ENCODE results near the gene COL5A1. TPM values are rescaled to one million over a fixed set of nuclear protein-coding genes. Genes with fewer than 3 reads are reported as not detected.

Gene COL5A1
- total RNA-seq, 1 donor from 2014 or later, result 19.8 TPM

DNA sequence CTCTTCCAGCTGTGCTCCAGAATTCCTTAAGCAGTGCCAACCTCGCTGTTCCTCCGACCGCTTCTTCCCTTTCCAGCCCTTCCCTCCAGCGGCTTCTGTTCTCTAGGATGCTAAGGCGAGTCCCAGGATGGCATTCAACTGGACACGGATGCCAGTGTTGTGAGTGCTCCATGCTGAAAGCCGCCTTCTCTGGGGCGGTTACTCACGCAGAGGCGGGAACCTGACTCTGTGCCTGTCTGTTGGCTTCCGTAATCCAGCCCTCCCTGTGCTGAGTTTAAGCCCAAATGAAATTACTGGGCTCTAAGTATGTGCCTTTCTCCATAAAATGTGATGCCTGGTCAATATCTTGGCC is 20.2 kb downstream of the COL5A1 start:
- H3K27me3 Mint-ChIP-seq, result no peaks in the 10 kb centered on the region
- no peak for DNase-seq (ENCODE audit: low spot score, unreplicated experiment)
- H3K27ac Mint-ChIP-seq, result no peak overlapping the region
- TF ChIP-seq, protein P1, sequence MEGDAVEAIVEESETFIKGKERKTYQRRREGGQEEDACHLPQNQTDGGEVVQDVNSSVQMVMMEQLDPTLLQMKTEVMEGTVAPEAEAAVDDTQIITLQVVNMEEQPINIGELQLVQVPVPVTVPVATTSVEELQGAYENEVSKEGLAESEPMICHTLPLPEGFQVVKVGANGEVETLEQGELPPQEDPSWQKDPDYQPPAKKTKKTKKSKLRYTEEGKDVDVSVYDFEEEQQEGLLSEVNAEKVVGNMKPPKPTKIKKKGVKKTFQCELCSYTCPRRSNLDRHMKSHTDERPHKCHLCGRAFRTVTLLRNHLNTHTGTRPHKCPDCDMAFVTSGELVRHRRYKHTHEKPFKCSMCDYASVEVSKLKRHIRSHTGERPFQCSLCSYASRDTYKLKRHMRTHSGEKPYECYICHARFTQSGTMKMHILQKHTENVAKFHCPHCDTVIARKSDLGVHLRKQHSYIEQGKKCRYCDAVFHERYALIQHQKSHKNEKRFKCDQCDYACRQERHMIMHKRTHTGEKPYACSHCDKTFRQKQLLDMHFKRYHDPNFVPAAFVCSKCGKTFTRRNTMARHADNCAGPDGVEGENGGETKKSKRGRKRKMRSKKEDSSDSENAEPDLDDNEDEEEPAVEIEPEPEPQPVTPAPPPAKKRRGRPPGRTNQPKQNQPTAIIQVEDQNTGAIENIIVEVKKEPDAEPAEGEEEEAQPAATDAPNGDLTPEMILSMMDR (IDR thresholded peaks at IDR 0.05; ENCODE audit: unreplicated experiment), result no peak
- H3K4me1 Mint-ChIP-seq (ENCODE audit: low read depth), result no peaks in the 10 kb centered on the region
- H3K36me3 Mint-ChIP-seq (ENCODE audit: insufficient read depth), result no peaks in the 10 kb centered on the region
- no peak overlapping the region for H3K4me3 Mint-ChIP-seq (ENCODE audit: low read depth)
- H3K9me3 Mint-ChIP-seq (ENCODE audit: low read depth), result peaks cover 3% of the 10 kb centered on the region

DNA sequence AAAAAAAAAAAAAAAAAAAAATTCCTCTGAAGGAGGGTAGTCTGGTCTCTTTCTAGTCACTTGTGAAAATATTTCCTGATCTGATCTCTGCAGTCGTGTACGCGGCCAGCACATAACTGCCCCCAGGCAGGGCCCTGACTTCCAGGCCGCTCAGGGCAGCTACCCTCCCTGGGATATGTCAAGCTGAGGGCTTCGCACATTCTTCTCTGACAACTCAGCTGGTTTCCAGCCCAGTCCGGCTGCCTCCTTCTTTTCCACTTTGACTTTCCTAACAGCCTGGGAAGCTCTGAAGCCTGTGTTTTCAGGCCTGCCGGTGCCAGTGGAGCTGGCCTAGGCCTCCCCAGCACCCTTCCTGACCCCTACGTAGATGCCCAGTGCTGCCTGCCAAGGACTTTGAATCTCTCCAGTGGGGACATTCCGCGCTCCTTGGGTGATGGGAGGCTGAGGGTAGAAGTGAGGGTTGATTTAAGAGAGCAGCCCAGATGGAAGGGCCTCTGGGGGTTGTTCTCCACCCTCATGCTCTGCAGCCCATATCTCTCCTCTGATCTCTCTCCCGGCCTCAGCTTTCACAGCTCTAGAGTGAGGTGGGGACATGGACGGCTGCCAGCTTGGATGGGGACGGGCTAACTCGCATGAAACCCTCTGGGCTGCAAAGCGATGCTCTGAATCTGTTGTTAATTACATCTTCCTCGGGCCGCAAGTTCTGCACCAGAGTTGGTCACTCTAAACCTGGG is 20.7 kb downstream of the COL5A1 start:
- Mint-ChIP-seq H3K36me3 (ENCODE audit: insufficient read depth) (no peaks in the 10 kb centered on the region), H3K4me1 (ENCODE audit: low read depth) (no peaks in the 10 kb centered on the region), H3K27ac (no peak overlapping the region), H3K27me3 (no peaks in the 10 kb centered on the region), H3K4me3 (ENCODE audit: low read depth) (no peak overlapping the region), H3K9me3 (ENCODE audit: low read depth) (peaks cover 3% of the 10 kb centered on the region)
- DNase-seq (ENCODE audit: low spot score, unreplicated experiment), result no peak
- TF ChIP-seq, protein P1 (IDR thresholded peaks at IDR 0.05; ENCODE audit: unreplicated experiment), result no peak

DNA sequence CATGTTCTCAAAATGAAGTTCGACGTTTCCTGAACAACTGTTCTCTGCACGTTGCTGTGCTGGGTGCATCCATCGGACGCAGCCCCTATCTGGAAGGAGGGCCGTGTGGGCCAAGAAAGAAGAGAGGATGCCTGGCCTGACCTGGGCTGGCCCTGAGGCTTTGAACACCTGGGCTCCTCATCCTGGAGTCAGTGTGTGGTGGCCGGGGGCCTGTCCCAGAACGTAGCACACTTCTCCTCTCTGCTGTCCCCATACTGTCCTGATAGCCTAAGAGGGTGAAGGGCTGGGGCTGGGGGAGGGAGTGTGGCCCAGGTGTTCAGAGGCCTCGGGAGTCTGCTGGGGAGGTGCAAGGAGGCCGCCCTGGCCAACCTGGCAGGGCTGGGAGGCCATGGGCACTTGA is 21.5 kb downstream of the COL5A1 start:
- H3K36me3 Mint-ChIP-seq (ENCODE audit: insufficient read depth), result no peaks in the 10 kb centered on the region
- DNase-seq (ENCODE audit: low spot score, unreplicated experiment), result no peak
- no peaks in the 10 kb centered on the region for H3K27me3 Mint-ChIP-seq
- H3K4me1 Mint-ChIP-seq (ENCODE audit: low read depth), result no peaks in the 10 kb centered on the region
- TF ChIP-seq, protein P1 (IDR thresholded peaks at IDR 0.05; ENCODE audit: unreplicated experiment), result no peak
- peaks cover 3% of the 10 kb centered on the region for H3K9me3 Mint-ChIP-seq (ENCODE audit: low read depth)
- no peak overlapping the region for H3K27ac Mint-ChIP-seq
- H3K4me3 Mint-ChIP-seq (ENCODE audit: low read depth), result no peak overlapping the region

DNA sequence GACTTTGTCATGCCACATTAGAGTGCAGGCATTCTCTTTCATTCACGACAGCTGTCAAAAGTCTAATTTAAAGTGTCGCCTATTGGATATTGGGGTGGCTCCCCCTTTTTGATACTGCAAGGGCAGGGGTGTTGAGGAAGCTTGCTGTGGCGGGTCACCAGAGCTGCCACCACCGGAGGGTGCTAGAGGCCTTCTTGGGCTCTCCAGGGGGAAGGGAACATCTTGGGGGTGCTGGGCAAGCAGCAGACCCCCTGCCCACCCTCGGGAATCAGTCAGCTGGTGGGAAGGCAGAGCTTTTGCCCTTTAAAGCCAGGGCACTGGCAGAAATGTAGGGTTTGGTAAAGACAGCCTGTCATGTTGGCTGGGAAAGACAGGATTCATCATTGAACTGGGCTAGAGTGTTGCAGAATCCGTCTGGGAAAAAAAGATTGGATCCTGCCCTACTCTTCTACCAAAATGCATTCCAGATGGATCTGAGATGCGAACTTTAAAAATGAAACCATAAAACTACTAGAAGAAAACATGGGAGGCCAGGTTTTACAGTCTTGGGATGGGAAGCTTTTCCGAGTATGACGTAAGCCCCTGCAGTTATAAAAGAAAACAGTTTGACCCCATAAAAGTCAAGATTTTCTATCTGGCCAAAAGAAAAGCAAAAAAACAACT is 22.3 kb downstream of the COL5A1 start:
- H3K27ac Mint-ChIP-seq, result no peak overlapping the region
- no peaks in the 10 kb centered on the region for H3K27me3 Mint-ChIP-seq
- no peak for DNase-seq (ENCODE audit: low spot score, unreplicated experiment)
- TF ChIP-seq, protein P1 (IDR thresholded peaks at IDR 0.05; ENCODE audit: unreplicated experiment), result no peak
- no peak overlapping the region for H3K4me3 Mint-ChIP-seq (ENCODE audit: low read depth)
- no peaks in the 10 kb centered on the region for H3K4me1 Mint-ChIP-seq (ENCODE audit: low read depth)
- peaks cover 3% of the 10 kb centered on the region for H3K9me3 Mint-ChIP-seq (ENCODE audit: low read depth)
- H3K36me3 Mint-ChIP-seq (ENCODE audit: insufficient read depth), result no peaks in the 10 kb centered on the region

DNA sequence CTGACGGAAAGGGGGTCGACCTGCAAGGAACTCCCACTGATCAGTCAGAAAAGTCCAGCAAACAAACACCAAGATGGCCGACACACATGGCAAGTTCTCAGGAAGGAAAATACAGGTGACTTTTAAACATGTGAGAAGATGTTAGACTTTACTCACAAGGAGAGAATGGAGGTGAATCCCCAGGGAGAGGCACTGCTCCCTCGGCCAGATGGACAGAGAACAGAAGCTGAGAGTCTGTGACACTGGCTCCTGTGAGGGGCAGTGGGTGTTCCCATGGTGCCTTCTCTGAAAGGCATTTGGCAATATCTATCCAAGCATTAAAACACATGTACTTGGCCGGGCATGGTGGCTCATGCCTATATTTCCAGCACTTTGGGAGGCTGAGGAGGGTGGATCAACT is 22.8 kb downstream of the COL5A1 start:
- peaks cover 1% of the 10 kb centered on the region for H3K36me3 Mint-ChIP-seq (ENCODE audit: insufficient read depth)
- no peak overlapping the region for H3K4me3 Mint-ChIP-seq (ENCODE audit: low read depth)
- TF ChIP-seq, protein P1 (IDR thresholded peaks at IDR 0.05; ENCODE audit: unreplicated experiment), result no peak
- no peaks in the 10 kb centered on the region for H3K4me1 Mint-ChIP-seq (ENCODE audit: low read depth)
- H3K27ac Mint-ChIP-seq, result no peak overlapping the region
- peaks cover 3% of the 10 kb centered on the region for H3K9me3 Mint-ChIP-seq (ENCODE audit: low read depth)
- H3K27me3 Mint-ChIP-seq, result no peaks in the 10 kb centered on the region
- DNase-seq (ENCODE audit: low spot score, unreplicated experiment), result no peak
